NCI-H226 (cell line): ENCODE data around the gene KCNH2.
A peak's percentile ranks its signal among the peaks of the same experiment; 100 is the strongest.

Source experiments
- DNase-seq: peaks from one replicate; pipeline ENCODE4 v3.0.0-alpha.2; 2015

Gene KCNH2

GRCh38 chr7:150974468-150975391 lies 3.4 kb downstream of the KCNH2 start:
- DNase-seq: peak; percentile 61

GRCh38 chr7:150973571-150974451 lies 4.3 kb downstream of the KCNH2 start:
- no peak for DNase-seq

GRCh38 chr7:150972741-150973140 lies 5.4 kb downstream of the KCNH2 start:
- DNase-seq: no peak

- no peak for DNase-seq
Measured at GRCh38 chr7:150972023-150972468, 6.1 kb downstream of the KCNH2 start.

- no peak for DNase-seq
Measured at GRCh38 chr7:150971242-150972022, 6.7 kb downstream of the KCNH2 start.

GRCh38 chr7:150970424-150970823 lies 7.7 kb downstream of the KCNH2 start:
- DNase-seq: no peak

- DNase-seq: no peak
Measured at GRCh38 chr7:150969475-150969874, 8.6 kb downstream of the KCNH2 start.

GRCh38 chr7:150968734-150969372 lies 9.3 kb downstream of the KCNH2 start:
- no peak for DNase-seq

- no peak for DNase-seq
Measured at GRCh38 chr7:150968056-150968733, 9.9 kb downstream of the KCNH2 start.

GRCh38 chr7:150967349-150967748 lies 10.8 kb downstream of the KCNH2 start:
- no peak for DNase-seq

- DNase-seq: no peak
Measured at GRCh38 chr7:150966002-150966401, 12.1 kb downstream of the KCNH2 start.

GRCh38 chr7:150965273-150965830 lies 12.8 kb downstream of the KCNH2 start:
- no peak for DNase-seq

- no peak for DNase-seq
Measured at GRCh38 chr7:150964593-150965111, 13.5 kb downstream of the KCNH2 start.

- no peak for DNase-seq
Measured at GRCh38 chr7:150963707-150964559, 14.2 kb downstream of the KCNH2 start.

- peak; percentile 17 for DNase-seq
Measured at GRCh38 chr7:150962553-150963399, 15.3 kb downstream of the KCNH2 start.

GRCh38 chr7:150962290-150962552 lies 15.9 kb downstream of the KCNH2 start:
- no peak for DNase-seq

GRCh38 chr7:150961510-150962289 lies 16.4 kb downstream of the KCNH2 start:
- no peak for DNase-seq
